Cardiac fibroblast (primary cell): Measurements from ENCODE around the gene DSC1.
"Not testable (repeated sequence)": the region's sequence is repeated elsewhere in the genome, so short reads cannot be mapped to it uniquely, and the experiment has no call there.

Experiments used
- DNase-seq, 2 donors: peaks; one replicate each; pipeline versions ENCODE4 v3.0.0 to v3.0.0-alpha.2; 2010; ENCODE audit warnings: low read depth in 2 of 2
- H3K4me3 ChIP-seq, 2 donors: replicated peaks in 1 of 2; 1 replicate in 1 of 2; 2 replicates in 1 of 2; pipeline ENCODE4 v1.5.1; 2011; ENCODE audit warnings: low read depth in 2 of 2, low read length in 2 of 2, mild to moderate bottlenecking in 2 of 2, moderate library complexity in 1 of 2
- CTCF ChIP-seq: IDR thresholded peaks from one replicate; pipeline ENCODE4 v1.5.1; 2011; ENCODE audit warnings: low read depth, mild to moderate bottlenecking, low read length, inconsistent platforms

DSC1 gene

GRCh38 chr18:31183302-31183701 is 20.6 kb upstream of the DSC1 start:
- DNase-seq = no peak
- no peak for TF ChIP-seq CTCF
- H3K4me3 ChIP-seq = no peak overlapping the region

DNA sequence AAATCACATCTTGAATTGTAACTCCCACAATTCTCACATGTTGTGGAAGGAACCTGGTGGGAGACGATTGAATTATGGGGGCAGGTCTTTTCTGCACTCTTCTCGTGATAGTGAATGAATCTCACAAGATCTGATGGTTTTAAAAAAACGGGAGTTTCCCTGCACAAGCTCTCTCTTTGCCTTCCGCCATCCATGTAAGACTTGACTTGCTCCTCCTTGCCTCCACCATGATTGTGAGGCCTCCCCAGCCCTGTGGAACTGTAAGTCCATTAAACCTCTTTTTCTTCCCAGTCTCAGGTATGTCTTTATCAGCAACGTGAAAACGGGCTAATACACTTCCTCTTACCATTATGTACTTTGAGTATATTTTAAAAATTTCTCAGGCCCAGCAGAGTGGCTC is 14.7 kb upstream of the DSC1 start:
- not testable (repeated sequence) for DNase-seq, H3K4me3 ChIP-seq

DNA sequence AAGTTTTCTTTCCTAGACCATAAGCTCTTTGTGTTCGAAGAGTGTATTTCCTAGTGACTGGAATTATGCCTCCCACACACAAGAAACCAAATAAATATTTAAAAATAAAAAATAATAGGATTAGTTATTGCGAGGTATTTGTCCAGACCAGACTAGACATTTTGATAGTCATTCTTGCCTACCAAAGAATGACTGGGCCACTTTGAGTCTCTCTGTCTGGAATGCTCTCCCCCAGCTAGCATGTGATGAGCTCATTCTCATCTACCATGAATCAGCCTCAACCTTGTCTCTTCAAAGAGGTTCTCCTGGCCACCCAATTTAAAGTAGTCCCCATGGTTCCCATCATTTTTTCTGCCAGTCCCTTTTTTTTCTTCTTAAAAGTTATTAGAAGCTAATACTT is 13.9 kb upstream of the DSC1 start:
- DNase-seq = no peak
- no peak for TF ChIP-seq CTCF
- H3K4me3 ChIP-seq = no peak overlapping the region

DNA sequence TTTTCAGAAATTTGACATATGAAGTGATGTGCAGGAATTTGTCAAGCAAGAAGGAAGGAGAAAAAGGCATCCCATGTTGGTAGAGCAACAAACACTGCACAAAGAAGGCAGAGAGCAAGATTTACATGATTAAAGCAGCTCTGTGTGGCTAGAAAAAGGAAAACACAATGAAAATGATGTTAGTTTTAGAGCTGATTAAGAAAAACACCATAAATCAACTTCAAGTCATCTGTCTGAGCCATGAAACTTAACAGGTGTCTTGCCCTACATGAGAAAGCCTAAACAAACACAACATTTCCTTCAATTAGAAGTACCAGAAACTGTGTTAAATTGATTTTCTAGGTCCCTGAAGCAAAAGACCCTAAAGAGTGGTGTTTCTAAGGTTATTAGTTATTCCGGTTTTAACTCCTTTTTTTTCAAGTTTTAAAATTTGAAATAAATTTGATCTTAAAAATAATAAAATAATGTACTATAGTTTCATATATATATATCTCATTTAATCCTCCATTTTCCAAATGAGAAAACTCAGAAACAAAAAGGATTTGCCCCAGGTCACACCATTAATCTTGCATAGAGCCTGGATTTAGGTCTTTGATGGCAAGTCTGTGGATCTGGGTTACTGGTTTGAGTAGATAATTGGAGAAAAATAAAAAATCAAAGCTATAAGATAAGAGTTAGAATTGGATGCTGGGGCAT is 8.6 kb upstream of the DSC1 start:
- no peak overlapping the region for H3K4me3 ChIP-seq
- TF ChIP-seq CTCF = no peak
- no peak for DNase-seq

- DNase-seq = no peak
- no peak for TF ChIP-seq CTCF
- H3K4me3 ChIP-seq = no peak overlapping the region
Measured at GRCh38 chr18:31170335-31170734, 7.7 kb upstream of the DSC1 start.

DNA sequence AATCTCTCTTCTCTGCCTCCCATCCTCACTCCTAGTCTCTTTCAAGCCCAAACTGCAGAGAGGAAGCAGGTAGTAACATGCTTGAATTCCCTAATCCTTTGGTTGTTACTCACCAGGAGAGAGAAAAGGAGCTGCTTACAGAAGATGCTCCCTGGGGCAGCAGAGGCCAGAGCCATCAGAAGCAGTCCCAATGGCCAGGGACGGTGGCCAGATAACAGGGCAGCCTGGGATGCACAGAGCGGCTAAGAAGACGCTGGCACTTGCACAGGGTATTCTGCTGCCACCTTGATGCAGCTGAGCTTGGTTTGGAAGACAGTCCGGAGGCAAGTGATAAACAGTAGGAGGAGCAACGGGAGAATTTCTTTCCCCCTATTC is 250 bp downstream of the DSC1 start:
- DNase-seq = no peak
- no peak for TF ChIP-seq CTCF
- no peak overlapping the region for H3K4me3 ChIP-seq

GRCh38 chr18:31161757-31162418 is 768 bp downstream of the DSC1 start:
- DNase-seq = no peak
- TF ChIP-seq CTCF = no peak
- H3K4me3 ChIP-seq = no peak overlapping the region
